OCI-M2 (cell line): ENCODE measurements around the gene TXNRD2.
"Not testable (repeated sequence)": the region's sequence is repeated elsewhere in the genome, so short reads cannot be mapped to it uniquely, and the experiment has no call there.

Experiments
- DNase-seq: peaks from one replicate; lab custom pipeline; 2025; ENCODE audit not compliant: unreplicated experiment; lab: John Stamatoyannopoulos, UW

Gene TXNRD2

GRCh38 chr22:19890502-19891316, 50.9 kb downstream of the TXNRD2 start:
- no peak for DNase-seq

- no peak for DNase-seq
These were observed 51.7 kb downstream of the TXNRD2 start for GRCh38 chr22:19889951-19890350.

- DNase-seq = no peak
These were observed 53.4 kb downstream of the TXNRD2 start for GRCh38 chr22:19888131-19888746.

GRCh38 chr22:19887256-19887985, 54.2 kb downstream of the TXNRD2 start:
- no peak for DNase-seq

- DNase-seq = no peak
These were observed 54.9 kb downstream of the TXNRD2 start for GRCh38 chr22:19886605-19887255.

- DNase-seq = no peak
These were observed 55.6 kb downstream of the TXNRD2 start for GRCh38 chr22:19885841-19886592.

GRCh38 chr22:19884954-19885751, 56.5 kb downstream of the TXNRD2 start:
- no peak for DNase-seq

- DNase-seq = no peak
These were observed 57.3 kb downstream of the TXNRD2 start for GRCh38 chr22:19884161-19884953.

GRCh38 chr22:19883446-19883845, 58.2 kb downstream of the TXNRD2 start:
- not testable (repeated sequence) for DNase-seq

GRCh38 chr22:19882446-19883381, 58.9 kb downstream of the TXNRD2 start:
- DNase-seq = no peak

GRCh38 chr22:19880786-19881569, 60.6 kb downstream of the TXNRD2 start:
- DNase-seq = no peak

GRCh38 chr22:19879992-19880785, 61.4 kb downstream of the TXNRD2 start:
- DNase-seq = no peak

GRCh38 chr22:19879643-19879991, 62.0 kb downstream of the TXNRD2 start:
- DNase-seq = no peak

- DNase-seq = no peak
These were observed 62.4 kb downstream of the TXNRD2 start for GRCh38 chr22:19879246-19879570.

- DNase-seq = no peak
These were observed 63.0 kb downstream of the TXNRD2 start for GRCh38 chr22:19878461-19879245.
